GM12873 (cell line): ENCODE measurements around the gene RBM20.

ENCODE experiments used
- CTCF ChIP-seq: IDR thresholded peaks from 2 replicates; pipeline ENCODE4 v1.5.1; 2012; ENCODE audit warnings: low read depth, mild to moderate bottlenecking, moderate library complexity, low read length, control low read depth; ENCODE audit not compliant: insufficient read depth; ENCODE audit errors: missing control alignments

RBM20 gene

GRCh38 chr10:110837418-110838171 lies 193.5 kb downstream of the RBM20 start:
- no peak for TF ChIP-seq CTCF

GRCh38 chr10:110840225-110840922 lies 196.2 kb downstream of the RBM20 start:
- no peak for TF ChIP-seq CTCF

- TF ChIP-seq CTCF = no peak
Measured at GRCh38 chr10:110840923-110841428, 196.8 kb downstream of the RBM20 start.

GRCh38 chr10:110841767-110842267 lies 197.7 kb downstream of the RBM20 start:
- TF ChIP-seq CTCF = no peak

GRCh38 chr10:110842326-110842904 lies 198.3 kb downstream of the RBM20 start:
- TF ChIP-seq CTCF = no peak

GRCh38 chr10:110843031-110843430 lies 198.9 kb downstream of the RBM20 start:
- TF ChIP-seq CTCF = no peak
